ENCODE data around the gene EMC1. TPM values are rescaled to one million over a fixed set of nuclear protein-coding genes. Genes with fewer than 3 reads are reported as not detected.
A peak's percentile ranks its signal among the peaks of the same experiment; 100 is the strongest.
"Not testable (repeated sequence)": the region's sequence is repeated elsewhere in the genome, so short reads cannot be mapped to it uniquely, and the experiment has no call there.

The EMC1 gene
- total RNA-seq, 1 donor from 2014 or later: 67.9 TPM

- H3K27me3 Mint-ChIP-seq; H3K9me3 Mint-ChIP-seq; intact Hi-C loops (cut with micrococcal nuclease); H3K4me3 Mint-ChIP-seq: not testable (repeated sequence)
- peak; percentile 58 for DNase-seq
- Mint-ChIP-seq H3K4me1 (peaks cover 27% of the 10 kb centered on the region), H3K27ac (peak overlapping the region; percentile 81), H3K36me3 (ENCODE audit: low read depth) (peaks cover 73% of the 10 kb centered on the region)
Measured at GRCh38 chr1:19180265-19180657, 71.1 kb downstream of the EMC1 start.

- peaks cover 71% of the 10 kb centered on the region for H3K36me3 Mint-ChIP-seq (ENCODE audit: low read depth)
- no peaks in the 10 kb centered on the region for H3K27me3 Mint-ChIP-seq
- peak; percentile 80 for DNase-seq
- peak overlapping the region; percentile 81 for H3K27ac Mint-ChIP-seq
- intact Hi-C loops (cut with micrococcal nuclease): no loop called here
- H3K4me3 Mint-ChIP-seq: no peak overlapping the region
- peaks cover 24% of the 10 kb centered on the region for H3K4me1 Mint-ChIP-seq
- peaks cover 3% of the 10 kb centered on the region for H3K9me3 Mint-ChIP-seq
Measured at GRCh38 chr1:19179597-19180264, 71.6 kb downstream of the EMC1 start.

GRCh38 chr1:19178734-19179398 lies 72.5 kb downstream of the EMC1 start:
- peaks cover 71% of the 10 kb centered on the region for H3K36me3 Mint-ChIP-seq (ENCODE audit: low read depth)
- H3K9me3 Mint-ChIP-seq: peaks cover 3% of the 10 kb centered on the region
- no peak for DNase-seq
- no peaks in the 10 kb centered on the region for H3K27me3 Mint-ChIP-seq
- H3K4me3 Mint-ChIP-seq: no peak overlapping the region
- intact Hi-C loops (cut with micrococcal nuclease): no loop called here
- H3K4me1 Mint-ChIP-seq: peaks cover 23% of the 10 kb centered on the region
- H3K27ac Mint-ChIP-seq: peak overlapping the region; percentile 57

GRCh38 chr1:19177811-19178210 lies 73.5 kb downstream of the EMC1 start:
- intact Hi-C loops (cut with micrococcal nuclease): no loop called here
- peaks cover 3% of the 10 kb centered on the region for H3K9me3 Mint-ChIP-seq
- DNase-seq: no peak
- H3K27me3 Mint-ChIP-seq: no peaks in the 10 kb centered on the region
- H3K4me3 Mint-ChIP-seq: no peak overlapping the region
- H3K4me1 Mint-ChIP-seq: peaks cover 23% of the 10 kb centered on the region
- H3K27ac Mint-ChIP-seq: no peak overlapping the region
- H3K36me3 Mint-ChIP-seq (ENCODE audit: low read depth): peaks cover 71% of the 10 kb centered on the region

- H3K27ac Mint-ChIP-seq: peak overlapping the region; percentile 71
- H3K36me3 Mint-ChIP-seq (ENCODE audit: low read depth): peaks cover 78% of the 10 kb centered on the region
- no peaks in the 10 kb centered on the region for H3K9me3 Mint-ChIP-seq
- intact Hi-C loops (cut with micrococcal nuclease): loop anchor here (2.0 to 5.0 kb wide), 2 partner anchors 17 to 43 kb away; partner anchors contain the start of gene UBR4
- H3K27me3 Mint-ChIP-seq: no peaks in the 10 kb centered on the region
- H3K4me3 Mint-ChIP-seq: peak overlapping the region; percentile 12
- H3K4me1 Mint-ChIP-seq: peaks cover 13% of the 10 kb centered on the region
- DNase-seq: no peak
Measured at GRCh38 chr1:19169642-19170041, 81.7 kb downstream of the EMC1 start.

- H3K4me3 Mint-ChIP-seq: no peak overlapping the region
- no peak overlapping the region for H3K27ac Mint-ChIP-seq
- H3K27me3 Mint-ChIP-seq: no peaks in the 10 kb centered on the region
- no peak for DNase-seq
- no peaks in the 10 kb centered on the region for H3K9me3 Mint-ChIP-seq
- peaks cover 82% of the 10 kb centered on the region for H3K36me3 Mint-ChIP-seq (ENCODE audit: low read depth)
- peaks cover 13% of the 10 kb centered on the region for H3K4me1 Mint-ChIP-seq
- intact Hi-C loops (cut with micrococcal nuclease): loop anchor here (5.0 kb wide), 1 partner anchor 45 kb away; the partner anchor contains the start of gene UBR4
Measured at GRCh38 chr1:19167140-19167539, 84.2 kb downstream of the EMC1 start.

- Mint-ChIP-seq H3K4me3 (no peak overlapping the region), H3K27me3 (no peaks in the 10 kb centered on the region), H3K9me3 (no peaks in the 10 kb centered on the region), H3K27ac (peak overlapping the region; percentile 23), H3K36me3 (ENCODE audit: low read depth) (peaks cover 82% of the 10 kb centered on the region), H3K4me1 (peaks cover 13% of the 10 kb centered on the region)
- DNase-seq: no peak
- intact Hi-C loops (cut with micrococcal nuclease): loop anchor here (5.0 kb wide), 1 partner anchor 46 kb away; the partner anchor contains the start of gene UBR4
Measured at GRCh38 chr1:19166066-19166465, 85.3 kb downstream of the EMC1 start.

Other genes starting within 250 kb of the EMC1 start
- gene UBR4, start 41.3 kb downstream of the EMC1 start, total RNA-seq: 145 and 162 TPM in 2 replicates
- gene MRTO4, start 281 bp upstream of the EMC1 start, total RNA-seq: 132 and 135 TPM in 2 replicates
- gene AKR7A3, start 37.2 kb upstream of the EMC1 start, total RNA-seq: 1.8 and 2.5 TPM in 2 replicates
- 33.6 and 35.4 TPM in 2 replicates for gene AKR7A2, start 60.6 kb upstream of the EMC1 start, total RNA-seq
- 9.2 and 10.1 TPM in 2 replicates for gene SLC66A1, start 60.8 kb upstream of the EMC1 start, total RNA-seq
- 291 and 297 TPM in 2 replicates for gene CAPZB, start 234.0 kb upstream of the EMC1 start, total RNA-seq